Motor neuron (in vitro differentiated cells): ENCODE measurements around the gene DAPK2. TPM values are rescaled to one million over a fixed set of nuclear protein-coding genes. Genes with fewer than 3 reads are reported as not detected.

Source experiments
- ATAC-seq, 8 experiments: fragments of 200-7000 bp; cut with Tn5 transposase; replicated peaks in 6 of 8; 2 replicates each; pipeline ENCODE4 v1.8.0; 2021; ENCODE audit warnings: mild to moderate bottlenecking in 8 of 8, moderate library complexity in 8 of 8
- H3K27ac ChIP-seq, 2 donors: fragments of 250-450 bp; sonication (Bioruptor Pico); 2 replicates each; pipeline ENCODE4 v1.9.0; 2021; ENCODE audit warnings: antibody characterized with exemption in 2 of 2, mild to moderate bottlenecking in 2 of 2, moderate library complexity in 1 of 2
- H3K4me1 ChIP-seq, 2 donors: fragments of 250-450 bp; sonication (Bioruptor Pico); replicated peaks in 1 of 2; 2 replicates each; pipeline ENCODE4 v1.6.1; 2021; ENCODE audit warnings: antibody characterized with exemption in 2 of 2, mild to moderate bottlenecking in 2 of 2, moderate library complexity in 1 of 2
- H3K4me3 ChIP-seq, 5 donors: fragments of 250-450 bp; sonication (Bioruptor Pico); 2 replicates each; pipeline ENCODE4 v1.9.0; 2021; ENCODE audit warnings: antibody characterized with exemption in 5 of 5, mild to moderate bottlenecking in 5 of 5, moderate library complexity in 4 of 5
- WGBS, 10 experiments: fragments of 450-650 bp; shearing (Covaris generic); methylation state at CpG; one replicate each; pipeline ENCODE4 v1.0.0; 2022; 5-methylcytosine and 5-hydroxymethylcytosine counted together
- in situ Hi-C, 9 experiments: fragments of 400-800 bp; cut with MboI; loops; one replicate each; pipeline ENCODE4 v1.15.0; 2021; ENCODE audit warnings: low sequenced_read_pairs in 9 of 9, low pct_unique_long_range_greater_than_20kb in 2 of 9; ENCODE audit not compliant: unreplicated experiment in 9 of 9
- total RNA-seq, 8 experiments: library from RNA; unstranded; fragments of 300-600 nt; gene quantifications; 2 replicates each; pipeline versions ENCODE4 v1.2.3 to v1.2.4, GENCODE V29; 2022

The DAPK2 gene
- total RNA-seq, 8 experiments from 2014 or later: 0.22 to 20.8 (median 1.5) TPM

- in situ Hi-C loops: loop anchor here in 3 of 9 experiments (25.0 kb wide), 2 partner anchors 289 to 314 kb away; no protein-coding TSS in a partner anchor
- WGBS, 10 experiments: 20 to 100% (median 92%) methylated on average over 1 to 5 of the region's 6 CpGs; no CpG with 5 or more reads in 3 of the 10 experiments
- ATAC-seq: peak in 1 of 8 experiments; percentile 84
- H3K27ac ChIP-seq: no peak overlapping the region
- peaks cover 0 to 3% of the 10 kb centered on the region in 2 donors for H3K4me1 ChIP-seq
- H3K4me3 ChIP-seq: no peak overlapping the region
These were observed 5.3 kb upstream of the DAPK2 start for GRCh38 chr15:64051407-64052259.

GRCh38 chr15:64051093-64051402 is 4.8 kb upstream of the DAPK2 start:
- H3K4me1 ChIP-seq: peaks cover 0 to 3% of the 10 kb centered on the region in 2 donors
- in situ Hi-C loops: loop anchor here in 3 of 9 experiments (25.0 kb wide), 2 partner anchors 289 to 314 kb away; no protein-coding TSS in a partner anchor
- ATAC-seq: no peak
- no peak overlapping the region for H3K27ac ChIP-seq
- 50 to 100% (median 100%) methylated on average over 1 to 2 of the region's 2 CpGs; no CpG with 5 or more reads in 3 of the 10 experiments for WGBS, 10 experiments
- no peak overlapping the region for H3K4me3 ChIP-seq

DNA sequence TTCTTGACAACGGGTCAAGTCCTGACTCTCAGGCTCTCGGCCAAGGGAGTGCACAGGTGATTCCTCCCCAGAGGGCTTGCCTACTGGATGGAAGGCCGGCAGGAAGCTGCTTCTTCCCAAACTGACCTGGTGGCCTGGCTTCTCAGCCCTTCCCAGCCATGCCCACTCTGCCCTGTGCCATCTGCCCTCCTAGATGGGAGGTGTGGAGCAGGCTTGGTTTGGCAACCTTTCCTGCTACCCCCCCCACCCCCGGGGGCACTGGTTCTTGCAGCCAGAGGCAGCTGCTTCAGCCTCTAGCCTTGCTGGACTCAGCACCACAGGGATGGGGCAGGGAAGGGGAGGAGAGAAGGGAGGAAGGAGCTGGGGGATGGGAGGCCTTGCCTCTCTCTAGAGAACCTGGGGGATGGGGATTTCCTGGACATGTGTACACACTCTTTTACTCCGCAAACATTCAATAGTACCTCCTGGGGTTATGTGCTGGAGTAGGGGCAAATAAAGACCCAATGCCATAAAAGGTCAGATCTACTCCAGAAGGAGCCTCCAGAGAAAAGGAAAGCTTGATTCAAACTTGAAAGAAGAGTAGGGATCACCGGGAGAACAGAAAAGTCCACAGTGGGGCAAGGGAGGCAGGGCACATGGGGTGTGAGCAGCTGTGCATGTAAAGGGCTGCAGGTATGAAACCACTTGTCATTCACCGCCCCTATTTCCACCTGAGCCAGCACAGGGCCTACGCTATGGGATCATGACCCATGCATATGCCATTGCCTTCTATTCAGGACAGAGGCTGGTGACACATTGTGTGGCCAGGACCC is 4.2 kb upstream of the DAPK2 start:
- no peak for ATAC-seq
- H3K4me3 ChIP-seq: no peak overlapping the region
- in situ Hi-C loops: loop anchor here in 3 of 9 experiments (25.0 kb wide), 2 partner anchors 288 to 313 kb away; no protein-coding TSS in a partner anchor
- H3K27ac ChIP-seq: no peak overlapping the region
- H3K4me1 ChIP-seq: peaks cover 0 to 3% of the 10 kb centered on the region in 2 donors
- WGBS, 10 experiments: 20 to 100% (median 79%) methylated on average over 1 to 5 of the region's 8 CpGs; no CpG with 5 or more reads in 4 of the 10 experiments

DNA sequence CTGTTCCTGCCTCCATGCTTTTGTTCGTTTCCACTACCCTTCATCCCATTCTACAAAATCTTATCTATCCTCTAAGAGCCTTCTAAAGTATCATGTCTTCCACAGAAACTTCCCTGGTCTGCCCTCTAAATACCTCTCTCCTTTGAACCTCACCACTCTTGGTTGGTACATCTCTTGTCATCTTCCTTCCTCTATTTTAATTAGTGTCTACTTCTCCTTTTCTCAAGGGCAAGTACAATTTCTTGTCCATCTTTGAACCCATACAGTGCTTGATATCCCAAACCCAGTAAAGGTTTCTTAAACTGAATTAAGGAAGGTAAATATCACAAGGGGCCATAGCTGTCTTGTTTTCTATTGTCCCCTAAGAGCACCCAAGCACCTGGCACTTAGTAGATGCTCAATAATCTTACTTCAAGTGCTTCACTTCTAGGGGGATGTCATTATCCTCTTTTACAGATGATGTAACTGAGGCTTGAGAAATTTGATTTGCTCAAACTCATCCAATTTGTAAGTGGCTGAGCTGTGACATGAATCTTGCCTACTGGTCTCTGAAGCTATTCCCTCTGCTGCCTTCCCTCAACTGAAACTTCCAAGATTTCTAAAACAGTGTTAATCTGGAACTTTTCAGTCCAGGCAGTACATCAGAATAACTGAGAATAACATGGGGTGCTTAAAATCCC is 2.6 kb upstream of the DAPK2 start:
- peaks cover 0 to 3% of the 10 kb centered on the region in 2 donors for H3K4me1 ChIP-seq
- H3K27ac ChIP-seq: no peak overlapping the region
- 14 to 100% (median 71%) methylated on average over 1 of the region's 1 CpG; no CpG with 5 or more reads in 4 of the 10 experiments for WGBS, 10 experiments
- in situ Hi-C loops: no loop called here
- ATAC-seq: no peak
- H3K4me3 ChIP-seq: no peak overlapping the region

- no peaks in the 10 kb centered on the region for H3K4me1 ChIP-seq
- H3K4me3 ChIP-seq: peak overlapping the region; percentile 33 to 45 (median 38)
- in situ Hi-C loops: no loop called here
- no peak overlapping the region for H3K27ac ChIP-seq
- peak in 7 of 8 experiments; percentile 59 to 73 (median 68) for ATAC-seq
- WGBS, 10 experiments: 19 to 90% methylated on average over 2 to 3 of the region's 76 CpGs; no CpG with 5 or more reads in 8 of the 10 experiments
These were observed 388 bp downstream of the DAPK2 start for GRCh38 chr15:64045774-64046420.

DNA sequence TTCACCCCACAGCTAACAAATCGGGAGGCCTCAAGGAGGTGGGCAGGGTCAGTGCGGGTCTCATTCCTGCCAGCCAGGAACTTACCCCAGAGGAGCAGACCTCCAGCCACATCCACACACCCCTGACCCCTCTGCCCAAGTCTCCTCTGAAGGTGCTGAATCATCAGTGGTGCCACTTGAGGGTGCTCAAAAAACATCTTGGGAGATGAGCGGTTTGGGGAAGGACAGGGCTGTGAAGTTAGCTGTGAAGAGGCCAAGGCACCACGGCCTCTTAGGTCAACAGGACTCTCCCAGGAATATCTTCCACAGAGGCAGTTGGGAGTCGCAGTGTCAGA is 1.2 kb downstream of the DAPK2 start:
- Histone ChIP-seq H3K27ac (no peak overlapping the region), H3K4me1 (no peaks in the 10 kb centered on the region), H3K4me3 (no peak overlapping the region)
- ATAC-seq: no peak
- 50 to 100% methylated on average over 1 of the region's 5 CpGs; no CpG with 5 or more reads in 8 of the 10 experiments for WGBS, 10 experiments
- in situ Hi-C loops: no loop called here

DNA sequence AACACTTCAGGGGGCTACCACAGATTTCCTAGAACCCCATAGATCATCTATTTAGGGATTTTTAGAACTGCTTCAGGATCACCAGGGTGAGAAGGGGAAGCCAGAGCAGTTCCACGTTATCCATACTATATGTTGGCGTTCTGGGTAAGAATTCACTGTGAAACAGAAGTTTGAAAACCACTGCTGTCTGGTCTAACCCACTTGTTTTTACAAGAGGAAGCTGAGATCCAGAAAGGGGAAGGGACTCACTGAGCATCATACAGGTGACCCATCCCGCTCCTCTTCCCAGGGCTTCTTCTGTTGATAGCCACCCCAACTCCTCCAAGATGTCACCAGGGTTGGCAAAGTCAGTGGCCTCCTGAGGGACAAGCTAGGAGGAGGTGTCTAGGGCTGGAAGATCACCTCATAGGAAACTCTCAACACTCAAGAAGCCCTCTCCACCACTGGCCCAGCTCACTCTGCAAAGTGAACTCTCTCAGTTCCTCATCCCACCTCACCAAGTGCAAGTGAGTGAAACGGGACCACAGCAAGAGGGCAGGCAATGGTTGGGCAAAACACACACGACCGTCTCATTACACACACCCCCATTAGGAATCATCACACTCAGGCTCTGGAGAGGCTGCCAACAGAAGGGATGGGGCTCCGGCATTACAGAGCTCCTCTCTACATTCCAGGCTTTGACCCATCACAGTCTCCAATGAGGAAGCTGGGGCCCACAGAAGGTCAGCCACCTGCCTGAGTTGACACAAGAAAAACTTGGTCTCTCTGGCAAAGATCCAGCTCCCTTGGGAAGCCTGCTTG is 1.8 kb downstream of the DAPK2 start:
- ATAC-seq: no peak
- no peak overlapping the region for H3K4me3 ChIP-seq
- WGBS, 10 experiments: 81 to 100% (median 90%) methylated on average over 1 to 6 of the region's 7 CpGs; no CpG with 5 or more reads in 3 of the 10 experiments
- H3K4me1 ChIP-seq: no peaks in the 10 kb centered on the region
- in situ Hi-C loops: no loop called here
- no peak overlapping the region for H3K27ac ChIP-seq

- ATAC-seq: peak in 2 of 8 experiments; percentile 6 to 25
- in situ Hi-C loops: no loop called here
- Histone ChIP-seq H3K4me1 (peaks cover 5 to 6% of the 10 kb centered on the region in 2 donors), H3K27ac (no peak overlapping the region), H3K4me3 (no peak overlapping the region)
- 60 to 90% (median 82%) methylated on average over 1 to 4 of the region's 4 CpGs; no CpG with 5 or more reads in 3 of the 10 experiments for WGBS, 10 experiments
These were observed 7.2 kb downstream of the DAPK2 start for GRCh38 chr15:64038878-64039610.

DNA sequence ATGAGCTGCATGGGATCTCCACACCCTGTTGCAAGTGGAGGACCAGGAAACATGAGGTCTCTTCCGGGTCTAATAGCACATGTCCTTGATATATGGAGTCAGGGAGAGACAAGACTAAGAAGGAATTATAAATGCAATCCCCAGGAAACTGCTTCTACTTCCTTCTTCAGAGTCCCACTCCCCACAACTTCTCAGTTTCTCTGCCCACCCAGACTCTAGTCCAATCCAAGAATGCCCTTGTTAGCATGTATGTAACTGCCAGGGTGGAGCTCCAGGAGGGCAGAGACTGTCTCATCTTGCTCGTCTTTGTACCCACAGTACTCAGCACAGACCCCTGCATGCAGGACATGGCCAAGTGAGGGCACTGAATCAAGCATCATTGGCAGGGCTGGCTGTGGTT is 8.3 kb downstream of the DAPK2 start:
- no peak overlapping the region for H3K27ac ChIP-seq
- 0 to 56% (median 17%) methylated on average over 1 to 2 of the region's 2 CpGs; no CpG with 5 or more reads in 7 of the 10 experiments for WGBS, 10 experiments
- H3K4me3 ChIP-seq: no peak overlapping the region
- peaks cover 5 to 6% of the 10 kb centered on the region in 2 donors for H3K4me1 ChIP-seq
- in situ Hi-C loops: no loop called here
- no peak for ATAC-seq

- Histone ChIP-seq H3K4me1 (peaks cover 5 to 6% of the 10 kb centered on the region in 2 donors), H3K27ac (no peak overlapping the region), H3K4me3 (no peak overlapping the region)
- in situ Hi-C loops: no loop called here
- ATAC-seq: no peak
- 83 to 100% (median 96%) methylated on average over 1 to 3 of the region's 3 CpGs; no CpG with 5 or more reads in 4 of the 10 experiments for WGBS, 10 experiments
These were observed 9.2 kb downstream of the DAPK2 start for GRCh38 chr15:64037116-64037515.

DNA sequence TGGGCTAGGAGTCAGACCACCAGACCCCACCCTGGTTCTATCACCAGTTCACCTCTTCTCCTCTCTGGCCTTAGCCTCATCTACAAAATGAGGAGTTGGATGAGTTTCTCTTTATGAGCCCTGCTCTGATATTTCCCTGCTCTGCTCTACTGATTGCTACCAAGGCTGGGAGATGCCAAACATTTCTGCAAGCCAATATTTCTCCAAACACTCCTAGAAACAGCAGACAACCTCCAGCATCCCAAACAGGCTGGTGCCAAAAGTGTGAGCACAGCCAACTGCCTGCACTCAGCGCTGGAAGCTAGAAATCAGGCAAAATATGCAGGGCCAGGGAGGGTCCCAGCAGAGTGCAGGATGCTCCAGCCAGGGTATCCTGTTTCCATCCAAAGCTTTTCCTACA is 10.8 kb downstream of the DAPK2 start:
- in situ Hi-C loops: no loop called here
- peaks cover 5 to 6% of the 10 kb centered on the region in 2 donors for H3K4me1 ChIP-seq
- no peak overlapping the region for H3K4me3 ChIP-seq
- no peak overlapping the region for H3K27ac ChIP-seq
- no peak for ATAC-seq
- WGBS, 10 experiments: 60 to 80% methylated on average over 1 of the region's 1 CpG; no CpG with 5 or more reads in 8 of the 10 experiments
